HG03575 (cell line): ENCODE results near the gene KEAP1.
"Not testable (repeated sequence)": the region's sequence is repeated elsewhere in the genome, so short reads cannot be mapped to it uniquely, and the experiment has no call there.

Experiments used
- ATAC-seq: cut with Tn5 transposase; IDR thresholded peaks from one replicate; pipeline ENCODE4 v1.9.1; 2021; ENCODE audit not compliant: unreplicated experiment, insufficient number of reproducible peaks, low FRiP score; ENCODE audit errors: extremely low read depth

The KEAP1 gene

DNA sequence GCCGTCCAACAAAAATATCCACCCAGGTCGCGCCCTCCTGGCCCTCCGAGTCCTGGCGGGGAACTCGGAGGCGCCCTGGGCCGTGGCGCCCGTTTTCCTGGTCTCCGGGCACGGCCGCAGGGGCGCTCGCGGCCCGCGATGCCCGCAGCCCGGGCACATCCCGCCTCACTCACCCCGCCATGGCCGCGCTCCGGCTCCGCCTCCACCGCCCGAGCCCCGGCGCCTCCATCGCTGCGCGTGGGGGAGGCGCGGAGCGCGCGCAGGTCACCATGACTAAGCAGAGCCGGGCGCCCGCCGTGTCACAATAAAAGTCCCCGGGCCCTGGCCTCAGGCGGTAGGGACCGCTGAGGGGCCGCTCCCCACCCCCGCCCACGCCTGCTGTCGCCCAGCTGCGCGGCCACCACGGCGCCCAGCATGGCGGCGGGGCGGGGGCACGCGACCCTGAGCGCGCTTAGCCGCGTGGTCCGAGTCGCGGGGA lies 593 bp downstream of the KEAP1 start:
- ATAC-seq = no peak

DNA sequence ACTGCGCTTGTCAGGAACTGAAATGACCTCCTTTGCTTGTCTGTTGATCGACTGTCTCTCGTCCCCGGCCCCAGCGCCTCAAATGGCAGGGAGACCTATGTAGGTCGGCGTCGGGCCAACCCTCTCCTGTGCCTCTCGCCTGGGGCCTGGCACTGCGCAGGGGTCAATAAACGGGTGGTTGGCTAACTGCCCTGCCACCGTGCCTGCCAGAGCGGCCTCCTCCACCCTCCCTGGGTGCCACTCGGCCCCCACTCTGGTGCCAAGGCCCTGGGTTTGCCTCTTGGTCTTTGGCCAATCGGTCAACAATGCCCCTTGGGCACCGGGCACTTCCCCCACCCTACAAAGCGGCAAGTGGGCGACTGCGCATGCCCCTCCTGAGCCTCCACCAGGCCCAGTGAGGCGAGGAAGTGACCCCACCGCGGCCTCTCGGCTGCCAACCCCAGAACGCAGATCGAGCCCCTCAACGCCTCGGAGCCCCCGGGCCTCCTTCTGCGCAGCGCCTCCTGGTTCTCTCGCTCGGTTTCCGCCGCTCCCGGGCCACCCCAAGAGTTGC lies 1.1 kb downstream of the KEAP1 start:
- no peak for ATAC-seq

- no peak for ATAC-seq
Observed at GRCh38 chr19:10500247-10500592, 2.9 kb downstream of the KEAP1 start.

DNA sequence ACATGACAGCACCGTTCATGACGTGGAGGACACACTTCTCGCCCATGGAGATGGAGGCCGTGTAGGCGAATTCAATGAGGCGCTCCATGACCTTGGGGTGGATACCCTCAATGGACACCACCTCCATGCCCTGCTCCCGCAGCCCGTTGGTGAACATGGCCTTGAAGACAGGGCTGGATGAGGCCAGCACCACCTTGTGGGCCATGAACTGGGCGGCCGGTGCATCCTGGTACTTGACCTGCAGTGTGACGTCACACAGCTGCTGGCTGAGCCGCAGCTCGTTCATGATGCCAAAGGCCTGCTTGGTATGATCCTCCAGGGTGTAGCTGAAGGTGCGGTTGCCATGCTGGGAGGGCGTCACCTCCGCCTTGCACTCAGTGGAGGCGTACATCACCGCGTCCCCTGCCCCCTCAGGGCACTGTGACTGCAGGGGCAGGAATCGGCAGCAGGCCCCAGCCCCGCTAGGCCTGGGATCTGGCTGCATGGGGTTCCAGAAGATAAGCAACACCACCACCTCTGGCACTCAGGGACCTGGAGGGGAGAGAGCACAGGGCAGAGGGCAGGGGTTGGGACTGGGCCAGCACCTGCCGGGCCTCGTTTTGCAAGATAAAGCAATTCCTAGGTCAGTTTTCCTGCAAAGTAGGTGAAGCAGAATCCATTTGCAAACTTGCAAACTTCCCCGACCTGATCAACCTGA lies 3.5 kb downstream of the KEAP1 start:
- ATAC-seq = no peak

GRCh38 chr19:10497371-10497770 lies 5.8 kb downstream of the KEAP1 start:
- no peak for ATAC-seq

DNA sequence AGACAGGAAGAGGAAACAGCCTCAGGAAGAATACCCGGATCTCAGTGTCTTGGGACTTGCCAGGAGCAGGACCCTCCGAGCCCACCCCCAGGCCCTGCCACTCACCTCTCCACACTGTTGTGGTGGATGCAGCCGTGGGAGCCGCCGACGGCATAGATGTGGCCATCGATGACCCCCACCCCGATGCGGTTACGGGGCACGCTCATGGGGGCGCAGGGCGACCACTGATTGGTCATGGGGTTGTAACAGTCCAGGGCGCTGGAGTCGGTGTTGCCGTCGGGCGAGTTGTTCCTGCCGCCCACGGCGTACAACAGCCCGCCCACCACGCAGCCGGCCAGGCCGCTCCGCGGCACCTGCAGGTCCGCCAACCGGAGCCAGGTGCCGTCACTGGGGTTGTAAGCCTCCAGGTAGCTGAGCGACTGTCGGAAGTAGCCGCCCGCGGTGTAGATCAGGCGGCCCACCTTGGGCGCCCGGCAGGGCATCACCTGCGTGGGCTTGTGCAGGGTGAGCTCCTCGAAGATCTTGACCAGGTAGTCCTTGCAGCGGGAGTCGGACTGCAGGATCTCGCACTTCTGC lies 11.6 kb downstream of the KEAP1 start:
- ATAC-seq = no peak

DNA sequence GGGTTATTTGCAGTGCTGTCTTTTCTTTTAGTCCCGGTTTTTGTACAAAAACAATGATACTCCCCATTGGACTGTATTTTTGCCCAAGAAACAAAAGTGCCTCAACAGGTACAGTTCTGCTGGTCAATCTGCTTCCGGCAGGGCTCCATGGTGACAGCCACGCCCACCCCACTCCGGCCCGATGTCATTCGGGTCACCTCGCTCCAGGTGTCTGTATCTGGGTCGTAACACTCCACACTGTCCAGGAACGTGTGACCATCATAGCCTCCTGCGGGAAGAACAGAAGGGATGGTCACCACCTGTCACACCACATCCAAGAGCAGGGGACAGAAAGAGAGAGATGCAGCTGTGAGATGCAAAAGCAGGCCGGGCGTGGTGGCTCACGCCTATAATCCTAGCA lies 16.6 kb downstream of the KEAP1 start:
- ATAC-seq = no peak

DNA sequence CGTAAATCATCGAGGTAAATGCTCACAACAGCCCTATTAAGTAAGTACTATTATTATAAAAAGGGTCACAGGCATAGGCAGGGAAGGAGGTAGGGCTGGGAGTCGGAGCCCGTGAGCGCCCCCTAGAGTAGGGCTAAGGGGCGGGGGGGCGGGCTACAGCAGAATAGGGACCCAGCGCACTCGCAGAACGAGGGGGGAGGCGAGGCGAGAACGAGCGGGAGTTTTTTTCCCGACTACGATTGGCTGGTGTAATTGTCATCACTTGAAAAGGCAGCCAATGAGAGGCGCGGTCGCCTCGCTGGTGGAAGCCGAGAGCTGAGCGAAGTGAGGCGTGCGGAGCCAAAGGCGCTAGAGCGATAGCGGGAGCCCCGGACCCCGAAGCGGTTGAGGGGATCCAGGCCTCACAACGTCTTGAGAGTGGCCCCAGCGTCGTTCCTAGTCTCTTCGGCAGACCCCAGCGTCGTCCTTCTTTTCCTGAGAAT lies 24.2 kb downstream of the KEAP1 start:
- no peak for ATAC-seq

- no peak for ATAC-seq
Observed at GRCh38 chr19:10478476-10478875, 24.7 kb downstream of the KEAP1 start.

- ATAC-seq = no peak
Observed at GRCh38 chr19:10474962-10475451, 28.1 kb downstream of the KEAP1 start.

GRCh38 chr19:10473192-10473591 lies 30.0 kb downstream of the KEAP1 start:
- ATAC-seq = no peak

- no peak for ATAC-seq
Observed at GRCh38 chr19:10471909-10472308, 31.2 kb downstream of the KEAP1 start.

DNA sequence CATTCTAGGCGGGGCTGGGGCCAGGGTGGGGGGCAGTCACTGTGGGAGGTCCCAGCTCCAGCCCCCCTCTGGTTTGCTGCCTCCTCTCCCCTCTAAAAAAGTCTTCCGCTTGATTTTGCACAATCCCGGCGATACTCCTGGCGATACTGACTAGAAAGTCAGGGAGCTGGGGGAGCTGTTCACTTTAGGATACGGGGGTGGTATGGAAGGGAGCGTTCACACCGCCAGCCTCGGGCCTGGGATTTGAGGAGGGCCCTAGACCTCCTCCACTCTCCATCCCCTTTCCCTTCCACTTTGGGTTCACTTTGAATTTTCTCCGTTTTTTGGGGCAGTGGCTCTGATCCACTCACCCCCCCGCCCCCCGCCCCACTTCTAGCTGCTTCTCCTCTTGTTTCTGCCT lies 35.0 kb downstream of the KEAP1 start:
- ATAC-seq = no peak

GRCh38 chr19:10467104-10467706 lies 36.0 kb downstream of the KEAP1 start:
- ATAC-seq = no peak

GRCh38 chr19:10464456-10464855 lies 38.7 kb downstream of the KEAP1 start:
- ATAC-seq = no peak

DNA sequence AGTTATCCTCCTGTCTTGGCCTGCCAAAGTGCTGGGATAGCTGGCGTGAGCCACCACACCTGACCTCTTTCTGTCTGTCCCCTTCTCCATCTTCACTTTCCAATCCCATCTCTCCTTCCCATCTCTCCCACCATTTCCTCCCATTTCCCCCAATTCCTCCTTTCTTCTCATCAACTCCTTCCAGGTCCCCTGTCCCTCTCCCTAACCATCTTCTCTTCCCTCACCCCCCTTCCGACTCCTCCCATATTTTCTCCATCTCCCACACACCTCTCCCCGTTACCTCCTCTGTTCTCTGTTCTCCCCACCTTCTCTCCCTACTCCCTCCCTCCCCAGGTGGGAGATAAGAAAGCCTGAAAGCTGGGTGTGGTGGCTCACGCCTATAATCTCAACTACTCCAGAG lies 40.6 kb downstream of the KEAP1 start:
- no peak for ATAC-seq

GRCh38 chr19:10462042-10462441 lies 41.1 kb downstream of the KEAP1 start:
- not testable (repeated sequence) for ATAC-seq

DNA sequence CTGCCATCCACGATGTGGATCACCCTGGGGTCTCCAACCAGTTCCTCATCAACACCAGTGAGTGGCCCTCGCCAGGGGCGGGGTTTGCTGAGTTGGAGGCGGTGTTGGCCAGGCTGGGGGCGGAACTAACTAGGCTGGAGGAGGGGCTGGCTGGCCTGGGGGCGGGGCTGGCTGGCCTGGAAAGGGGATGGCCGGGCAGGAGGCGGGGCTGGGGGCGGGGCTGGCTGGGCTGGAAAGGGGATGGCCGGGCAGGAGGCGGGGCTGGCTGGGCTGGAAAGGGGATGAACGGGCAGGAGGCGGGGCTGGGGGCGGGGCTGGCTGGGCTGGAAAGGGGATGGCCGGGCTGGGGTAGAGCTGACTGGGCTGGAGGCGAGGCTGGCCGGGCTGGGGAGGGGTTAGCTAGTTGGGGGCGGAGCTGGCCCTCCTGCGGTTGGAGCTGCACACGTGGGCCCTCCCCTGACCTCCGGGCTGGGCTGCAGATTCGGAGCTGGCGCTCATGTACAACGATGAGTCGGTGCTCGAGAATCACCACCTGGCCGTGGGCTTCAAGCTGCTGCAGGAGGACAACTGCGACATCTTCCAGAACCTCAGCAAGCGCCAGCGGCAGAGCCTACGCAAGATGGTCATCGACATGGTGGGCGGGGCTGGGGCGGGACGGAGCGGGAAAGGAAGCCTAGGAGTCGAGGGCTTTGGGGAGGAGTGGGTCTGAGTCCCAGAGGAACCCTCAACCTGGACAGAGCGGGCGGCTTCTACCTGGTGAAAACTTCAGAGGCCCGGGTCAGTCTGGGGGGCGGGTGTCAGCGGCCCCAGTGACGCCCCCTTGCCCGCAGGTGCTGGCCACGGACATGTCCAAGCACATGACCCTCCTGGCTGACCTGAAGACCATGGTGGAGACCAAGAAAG lies 41.9 kb downstream of the KEAP1 start:
- ATAC-seq = no peak

DNA sequence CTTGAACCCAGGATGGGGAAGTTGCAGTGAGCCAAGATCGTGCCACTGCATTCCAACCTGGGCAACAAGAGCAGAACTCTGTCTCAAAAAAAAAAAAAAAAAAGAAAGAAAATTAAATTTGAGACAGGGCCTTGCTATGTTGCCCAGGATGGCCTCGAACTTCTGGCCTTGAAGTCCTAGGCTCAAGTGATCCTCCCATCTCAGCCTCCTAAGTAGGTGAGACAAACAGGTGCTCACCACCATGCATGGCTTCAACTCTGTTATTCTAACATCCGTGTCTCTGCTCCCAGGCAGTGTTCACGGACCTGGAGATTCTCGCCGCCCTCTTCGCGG lies 42.5 kb downstream of the KEAP1 start:
- no peak for ATAC-seq
